Measurements from ENCODE around the gene RASSF7. TPM values are rescaled to one million over a fixed set of nuclear protein-coding genes. Genes with fewer than 3 reads are reported as not detected.

Gene RASSF7
- total RNA-seq, 1 experiment from 2014 or later: 32.5 TPM

- no peak for TF ChIP-seq AR (CRISPR knock-in tag; IDR thresholded peaks at IDR 0.05)
- TF ChIP-seq MAX (CRISPR knock-in tag; IDR thresholded peaks at IDR 0.05): no peak
- no peak for TF ChIP-seq NR3C1 (CRISPR knock-in tag; conservative IDR thresholded peaks at IDR 0.05; ENCODE audit: low read depth)
- TF ChIP-seq IRF2 (CRISPR knock-in tag; IDR thresholded peaks at IDR 0.05; ENCODE audit: borderline replicate concordance, low read depth): no peak
- no peak for TF ChIP-seq CTCF (IDR thresholded peaks at IDR 0.05)
- no peak for TF ChIP-seq E2F1 (CRISPR knock-in tag; IDR thresholded peaks at IDR 0.05)
- no peak for TF ChIP-seq TEAD1 (CRISPR knock-in tag; IDR thresholded peaks at IDR 0.05)
- TF ChIP-seq PRRX2 (CRISPR knock-in tag; IDR thresholded peaks at IDR 0.05): no peak
These were observed 31.7 kb downstream of the RASSF7 start (continued) for GRCh38 chr11:592501-592900.

GRCh38 chr11:592918-593317, 32.1 kb downstream of the RASSF7 start:
- Mint-ChIP-seq H3K27me3 (ENCODE audit: low read depth) (no peaks in the 10 kb centered on the region), H3K27ac (no peak overlapping the region), H3K36me3 (peaks cover 66% of the 10 kb centered on the region), H3K9me3 (no peaks in the 10 kb centered on the region), H3K4me1 (no peaks in the 10 kb centered on the region), H3K4me3 (no peak overlapping the region)
- ChIA-PET POLR2A (no interaction called here), CTCF (no interaction called here)
- DNase-seq (ENCODE audit: low spot score) (no peak), ATAC-seq (no peak)
- TF ChIP-seq ETV6 (CRISPR knock-in tag; IDR thresholded peaks at IDR 0.05) (no peak), PRDM15 (CRISPR knock-in tag; IDR thresholded peaks at IDR 0.05) (no peak)

GRCh38 chr11:593347-593746, 32.6 kb downstream of the RASSF7 start:
- peaks cover 64% of the 10 kb centered on the region for H3K36me3 Mint-ChIP-seq
- no peak for ATAC-seq
- H3K27me3 Mint-ChIP-seq (ENCODE audit: low read depth): no peaks in the 10 kb centered on the region
- H3K4me3 Mint-ChIP-seq: no peak overlapping the region
- POLR2A ChIA-PET: no interaction called here
- H3K9me3 Mint-ChIP-seq: no peaks in the 10 kb centered on the region
- CTCF ChIA-PET: no interaction called here
- no peaks in the 10 kb centered on the region for H3K4me1 Mint-ChIP-seq
- no peak for DNase-seq (ENCODE audit: low spot score)
- no peak overlapping the region for H3K27ac Mint-ChIP-seq
- no peak for TF ChIP-seq CDX4 (CRISPR knock-in tag; IDR thresholded peaks at IDR 0.05; ENCODE audit: borderline replicate concordance)
- TF ChIP-seq JAZF1 (CRISPR knock-in tag; IDR thresholded peaks at IDR 0.05): no peak
- no peak for TF ChIP-seq AFF4 (CRISPR knock-in tag; IDR thresholded peaks at IDR 0.05; ENCODE audit: borderline replicate concordance)
- TF ChIP-seq GABPB1 (CRISPR knock-in tag; IDR thresholded peaks at IDR 0.05): no peak
- TF ChIP-seq NFATC4 (CRISPR knock-in tag; IDR thresholded peaks at IDR 0.05): no peak
- no peak for TF ChIP-seq ZNF416 (CRISPR knock-in tag; IDR thresholded peaks at IDR 0.05)
- TF ChIP-seq ZNF317 (CRISPR knock-in tag; IDR thresholded peaks at IDR 0.05; ENCODE audit: borderline replicate concordance, low read depth): no peak
- no peak for TF ChIP-seq FOXP1 (CRISPR knock-in tag; IDR thresholded peaks at IDR 0.05; ENCODE audit: borderline replicate concordance)
- no peak for TF ChIP-seq CBFB (CRISPR knock-in tag; IDR thresholded peaks at IDR 0.05; ENCODE audit: low read depth)
- no peak for TF ChIP-seq NFE2L1 (CRISPR knock-in tag; IDR thresholded peaks at IDR 0.05)
